ENCODE measurements around the gene SLC39A3.

GRCh38 chr19:2719920-2720776, 19.7 kb downstream of the SLC39A3 start:
- no peak for TF ChIP-seq RAD21 (IDR thresholded peaks at IDR 0.05; ENCODE audit: low read depth)
- TF ChIP-seq TAF1 (IDR thresholded peaks at IDR 0.05; ENCODE audit: low read depth) = no peak
- TF ChIP-seq MAX (IDR thresholded peaks at IDR 0.05) = no peak
- TF ChIP-seq EP300 (IDR thresholded peaks at IDR 0.05; ENCODE audit: borderline replicate concordance) = no peak
- no peak for TF ChIP-seq TEAD4 (IDR thresholded peaks at IDR 0.05)
- no peak for TF ChIP-seq CREB1 (IDR thresholded peaks at IDR 0.05; ENCODE audit: low read depth)
- TF ChIP-seq NFIC (IDR thresholded peaks at IDR 0.05) = no peak
- TF ChIP-seq FOXM1 (IDR thresholded peaks at IDR 0.05; ENCODE audit: borderline replicate concordance, low read depth) = no peak
- no peak for TF ChIP-seq YY1 (IDR thresholded peaks at IDR 0.05; ENCODE audit: low read depth)

Measured in Ishikawa (cell line).